ENCODE results near the gene TEKT2. TPM values are rescaled to one million over a fixed set of nuclear protein-coding genes. Genes with fewer than 3 reads are reported as not detected.

Gene TEKT2
- under 0.01 and 0.09 TPM in 2 replicates for total RNA-seq

DNA sequence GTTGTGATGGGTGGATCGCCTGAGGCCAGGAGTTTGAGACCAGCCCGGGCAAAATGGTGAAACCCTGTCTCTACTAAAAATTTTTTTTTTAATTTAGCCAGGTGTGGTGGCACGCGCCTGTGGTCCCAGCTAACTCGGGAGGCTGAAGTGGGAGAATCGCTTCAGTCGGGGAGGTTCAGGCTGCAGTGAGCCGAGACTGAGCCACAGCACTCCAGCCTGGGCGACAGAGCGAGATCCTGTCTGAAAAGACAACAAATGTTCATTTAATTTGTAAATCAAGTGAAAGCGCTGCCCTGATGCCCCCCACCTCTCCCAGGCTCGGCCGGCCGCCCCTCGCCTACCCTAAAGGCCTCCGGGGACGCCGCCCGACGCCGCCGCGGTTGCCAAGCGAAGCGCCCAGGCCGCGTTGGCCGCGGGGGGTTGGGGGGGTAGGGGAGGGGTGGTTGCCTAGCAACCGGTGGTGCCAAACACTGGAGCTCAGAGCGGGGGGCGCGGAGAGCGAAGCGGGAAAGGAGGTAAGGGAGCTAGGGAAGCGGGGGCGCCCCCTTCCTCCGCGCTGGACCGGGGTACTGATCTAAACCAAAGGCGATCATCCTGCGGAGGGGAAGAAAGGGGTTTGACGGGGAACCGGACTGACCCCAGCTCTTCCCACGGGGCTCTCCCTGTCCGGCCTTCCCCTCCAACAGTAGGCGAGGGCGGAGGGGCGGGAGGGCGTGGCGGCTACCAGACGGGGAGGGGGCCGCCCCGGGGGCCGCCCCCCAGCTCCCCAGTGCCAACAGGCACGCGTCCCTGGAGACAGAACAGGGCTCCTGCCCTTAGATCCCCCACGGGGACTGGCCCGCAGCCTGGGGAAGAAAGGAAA is at the start of gene TEKT2:
TSS of gene TEKT2 (plus strand) at position 460 of the 862 bp plus-strand sequence. CDS start 828 bp downstream, outside the sequence.

GRCh38 chr1:36088577-36089392 is 4.9 kb downstream of the TEKT2 start, which contains the start of gene ADPRS:
TSS of gene ADPRS (plus strand) at chr1:36088892. CDS start at chr1:36088905, 13 bp downstream.

GRCh38 chr1:36125129-36125991 is 41.5 kb downstream of the TEKT2 start, which contains the start of gene COL8A2:
TSS of gene COL8A2 (minus strand) at chr1:36125222. CDS start at chr1:36100242, 24,980 bp downstream.

Other genes with a start within 250 kb of the TEKT2 start
- gene AGO1, start 200.9 kb upstream of the TEKT2 start, total RNA-seq, result 6.9 and 10.1 TPM in 2 replicates
- gene AGO3, start 153.0 kb upstream of the TEKT2 start, total RNA-seq, result 8.4 and 11.3 TPM in 2 replicates
- gene ADPRS, start 4.8 kb downstream of the TEKT2 start, total RNA-seq, result 18.7 and 21.0 TPM in 2 replicates
- 3.0 and 8.0 TPM in 2 replicates for gene COL8A2, start 41.1 kb downstream of the TEKT2 start, total RNA-seq
- gene TRAPPC3, start 65.4 kb downstream of the TEKT2 start, total RNA-seq, result 70.9 and 72.6 TPM in 2 replicates
- gene MAP7D1, start 72.1 kb downstream of the TEKT2 start, total RNA-seq, result 53.5 and 54.1 TPM in 2 replicates
- 43.3 and 72.5 TPM in 2 replicates for gene THRAP3, start 140.3 kb downstream of the TEKT2 start, total RNA-seq
- gene SH3D21, start 222.3 kb downstream of the TEKT2 start, total RNA-seq, result 1.5 and 2.5 TPM in 2 replicates
- gene EVA1B, start 239.6 kb downstream of the TEKT2 start, total RNA-seq, result 113 and 186 TPM in 2 replicates

Data from bronchial smooth muscle cell (primary cell).